HepG2 (cell line): ENCODE data around the gene OAS1. TPM values are rescaled to one million over a fixed set of nuclear protein-coding genes. Genes with fewer than 3 reads are reported as not detected.

Source experiments
- ATRX ChIP-seq: sonication (generic); formaldehyde crosslinking; IDR thresholded peaks from 2 replicates; pipeline ENCODE4 v1.4.0; 2020; ENCODE audit warnings: missing genetic modification reagents, borderline replicate concordance
- GATAD2A ChIP-seq: IDR thresholded peaks from 2 replicates; pipeline ENCODE4 v1.6.1; 2016
- HDAC1 ChIP-seq: sonication (generic); formaldehyde crosslinking; IDR thresholded peaks from 2 replicates; pipeline ENCODE4 v1.5.1; 2020; ENCODE audit warnings: mild to moderate bottlenecking, missing genetic modification reagents
- HMG20B ChIP-seq: conservative IDR thresholded peaks from 2 replicates; pipeline ENCODE4 v1.6.1; 2016; ENCODE audit warnings: missing genetic modification reagents, missing compliant biosample characterization
- IRF2 ChIP-seq: IDR thresholded peaks from 2 replicates; pipeline ENCODE4 v1.6.1; 2018; ENCODE audit warnings: missing genetic modification reagents, missing compliant biosample characterization
- KLF15 ChIP-seq: sonication (generic); formaldehyde crosslinking; IDR thresholded peaks from 2 replicates; pipeline ENCODE4 v1.8.1; 2023; ENCODE audit warnings: borderline replicate concordance, mild to moderate bottlenecking, inconsistent platforms, missing genetic modification reagents, mixed read lengths
- NFYC ChIP-seq: IDR thresholded peaks from 2 replicates; pipeline ENCODE4 v1.6.1; 2016; ENCODE audit warnings: missing genetic modification reagents, missing compliant biosample characterization
- PAXIP1 ChIP-seq: sonication (generic); formaldehyde crosslinking; conservative IDR thresholded peaks from 2 replicates; pipeline ENCODE4 v1.4.0; 2020; ENCODE audit warnings: mild to moderate bottlenecking, missing genetic modification reagents, moderate library complexity
- SALL1 ChIP-seq: sonication (generic); formaldehyde crosslinking; IDR thresholded peaks from 2 replicates; pipeline ENCODE4 v1.8.0; 2022; ENCODE audit warnings: mild to moderate bottlenecking, missing genetic modification reagents
- TBL1XR1 ChIP-seq: fragments of 150-350 bp; IDR thresholded peaks from 2 replicates; pipeline ENCODE4 v1.6.1; 2014; ENCODE audit warnings: borderline replicate concordance, low read length; ENCODE audit not compliant: partially characterized antibody
- ZNF282 ChIP-seq: fragments of 450-650 bp; IDR thresholded peaks from 2 replicates; pipeline ENCODE4 v1.6.1; 2018; ENCODE audit not compliant: partially characterized antibody
- ZNF468 ChIP-seq: sonication (generic); formaldehyde crosslinking; IDR thresholded peaks from 2 replicates; pipeline ENCODE4 v1.8.0; 2022; ENCODE audit warnings: mild to moderate bottlenecking, moderate library complexity, missing genetic modification reagents
- ZNF660 ChIP-seq: sonication (generic); formaldehyde crosslinking; IDR thresholded peaks from 2 replicates; pipeline ENCODE4 v1.5.1; 2020; ENCODE audit warnings: mild to moderate bottlenecking, low read depth, missing genetic modification reagents, borderline replicate concordance
- ZNF7 ChIP-seq: IDR thresholded peaks from 2 replicates; pipeline ENCODE4 v1.6.1; 2016; ENCODE audit warnings: missing biosample characterization, missing genetic modification reagents
- ZNF841 ChIP-seq: sonication (generic); formaldehyde crosslinking; IDR thresholded peaks from 2 replicates; pipeline ENCODE4 v1.8.1; 2023; ENCODE audit warnings: missing genetic modification reagents, borderline replicate concordance
- polyA plus RNA-seq, 8 experiments: library from polyadenylated mRNA; depleted of rRNA in 3 of 8; stranded (reverse) in 7 of 8; unstranded in 1 of 8; fragments of >200 nt; fragmentation: Illumina TruSeq in 4 of 8; extraction: Trizol in 4 of 8; gene quantifications; 2 replicates each; pipeline versions ENCODE4 v1.2.1 to v1.2.3, GENCODE V29; 2011 to 2016; ENCODE audit warnings: low read depth in 4 of 8, missing spikeins in 1 of 8, mixed read lengths in 1 of 8; ENCODE audit not compliant: insufficient read depth in 1 of 8
- total RNA-seq, 5 experiments: library from RNA; depleted of rRNA; stranded (reverse); fragments of >200 nt; fragmentation: Illumina TruSeq; extraction: Trizol; gene quantifications; 2 replicates each; pipeline ENCODE4 v1.2.3, GENCODE V29; 2016; ENCODE audit warnings: low read depth in 1 of 5
- TF ChIP-seq, protein P1 (sequence below): sonication (generic); formaldehyde crosslinking; IDR thresholded peaks from 2 replicates; pipeline ENCODE4 v1.4.0; 2020; ENCODE audit warnings: missing genetic modification reagents
- TF ChIP-seq, protein P2 (sequence below): IDR thresholded peaks from 2 replicates; pipeline ENCODE4 v1.6.1; 2016; ENCODE audit warnings: low read depth, control low read depth

OAS1 gene
- total and polyA plus RNA-seq, 2 of the 13 experiments (the other 11 are each of a cell fraction or from before 2014, with no cell fraction given) = 6.5 to 10.6 TPM

GRCh38 chr12:112906712-112907414 lies at the start of gene OAS1 (continued):
- no peak for TF ChIP-seq TBL1XR1
- no peak for TF ChIP-seq ZNF468
- peak; percentile 37 for TF ChIP-seq GATAD2A (CRISPR knock-in tag)
- peak; percentile 50; the same call in 1 of the 2 replicates for TF ChIP-seq PAXIP1 (CRISPR knock-in tag)
- TF ChIP-seq, protein P1, sequence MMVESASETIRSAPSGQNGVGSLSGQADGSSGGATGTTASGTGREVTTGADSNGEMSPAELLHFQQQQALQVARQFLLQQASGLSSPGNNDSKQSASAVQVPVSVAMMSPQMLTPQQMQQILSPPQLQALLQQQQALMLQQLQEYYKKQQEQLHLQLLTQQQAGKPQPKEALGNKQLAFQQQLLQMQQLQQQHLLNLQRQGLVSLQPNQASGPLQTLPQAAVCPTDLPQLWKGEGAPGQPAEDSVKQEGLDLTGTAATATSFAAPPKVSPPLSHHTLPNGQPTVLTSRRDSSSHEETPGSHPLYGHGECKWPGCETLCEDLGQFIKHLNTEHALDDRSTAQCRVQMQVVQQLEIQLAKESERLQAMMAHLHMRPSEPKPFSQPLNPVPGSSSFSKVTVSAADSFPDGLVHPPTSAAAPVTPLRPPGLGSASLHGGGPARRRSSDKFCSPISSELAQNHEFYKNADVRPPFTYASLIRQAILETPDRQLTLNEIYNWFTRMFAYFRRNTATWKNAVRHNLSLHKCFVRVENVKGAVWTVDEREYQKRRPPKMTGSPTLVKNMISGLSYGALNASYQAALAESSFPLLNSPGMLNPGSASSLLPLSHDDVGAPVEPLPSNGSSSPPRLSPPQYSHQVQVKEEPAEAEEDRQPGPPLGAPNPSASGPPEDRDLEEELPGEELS = peak; percentile 41; the same call in 1 of the 2 replicates
- TF ChIP-seq ZNF7 (CRISPR knock-in tag) = peak; percentile 78
- no peak for TF ChIP-seq ATRX (CRISPR knock-in tag)
- no peak for TF ChIP-seq ZNF282
- TF ChIP-seq ZNF660 = no peak
- peak; percentile 46; the same call in 1 of the 2 replicates for TF ChIP-seq SALL1
- TF ChIP-seq IRF2 (CRISPR knock-in tag) = peak; percentile 78
- TF ChIP-seq HDAC1 = peak; percentile 39; the same call in 1 of the 2 replicates
- TF ChIP-seq, protein P2, sequence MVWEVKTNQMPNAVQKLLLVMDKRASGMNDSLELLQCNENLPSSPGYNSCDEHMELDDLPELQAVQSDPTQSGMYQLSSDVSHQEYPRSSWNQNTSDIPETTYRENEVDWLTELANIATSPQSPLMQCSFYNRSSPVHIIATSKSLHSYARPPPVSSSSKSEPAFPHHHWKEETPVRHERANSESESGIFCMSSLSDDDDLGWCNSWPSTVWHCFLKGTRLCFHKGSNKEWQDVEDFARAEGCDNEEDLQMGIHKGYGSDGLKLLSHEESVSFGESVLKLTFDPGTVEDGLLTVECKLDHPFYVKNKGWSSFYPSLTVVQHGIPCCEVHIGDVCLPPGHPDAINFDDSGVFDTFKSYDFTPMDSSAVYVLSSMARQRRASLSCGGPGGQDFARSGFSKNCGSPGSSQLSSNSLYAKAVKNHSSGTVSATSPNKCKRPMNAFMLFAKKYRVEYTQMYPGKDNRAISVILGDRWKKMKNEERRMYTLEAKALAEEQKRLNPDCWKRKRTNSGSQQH (CRISPR knock-in tag) = peak; percentile 62; the same call in 1 of the 2 replicates
- no peak for TF ChIP-seq ZNF841 (CRISPR knock-in tag)
- TF ChIP-seq KLF15 = no peak
- no peak for TF ChIP-seq NFYC
- no peak for TF ChIP-seq HMG20B (CRISPR knock-in tag)
